ENCODE measurements around the gene LRRC55.

Gene LRRC55

DNA sequence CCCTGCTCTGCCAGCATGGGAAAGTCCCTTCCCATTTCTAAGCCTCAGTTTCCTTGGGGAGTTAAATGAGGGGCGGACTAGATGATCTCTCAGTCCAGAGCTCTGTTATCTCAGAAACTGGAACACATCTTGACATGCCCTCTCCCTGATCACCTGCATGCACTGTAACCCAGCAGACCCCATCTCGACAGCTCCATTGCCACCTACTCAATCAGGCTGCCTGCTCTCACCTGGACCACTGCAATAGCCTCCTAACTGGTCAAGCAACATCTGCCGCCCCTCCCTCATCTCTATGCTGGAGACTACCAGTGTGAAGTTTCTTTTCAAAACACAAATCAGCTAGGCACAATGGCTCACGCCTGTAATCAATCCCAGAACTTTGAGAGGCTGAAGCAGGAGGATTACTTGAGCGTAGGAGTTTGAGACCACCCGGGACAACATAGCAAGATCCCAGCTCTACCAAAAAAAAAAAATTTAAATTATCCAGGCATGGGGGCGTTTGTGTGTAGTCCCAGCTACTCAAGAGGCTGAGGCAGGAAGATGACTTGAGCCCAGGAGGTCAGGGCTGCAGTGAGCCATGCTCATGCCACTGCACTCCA is 22.2 kb downstream of the LRRC55 start:
- DNase-seq: no peak

DNA sequence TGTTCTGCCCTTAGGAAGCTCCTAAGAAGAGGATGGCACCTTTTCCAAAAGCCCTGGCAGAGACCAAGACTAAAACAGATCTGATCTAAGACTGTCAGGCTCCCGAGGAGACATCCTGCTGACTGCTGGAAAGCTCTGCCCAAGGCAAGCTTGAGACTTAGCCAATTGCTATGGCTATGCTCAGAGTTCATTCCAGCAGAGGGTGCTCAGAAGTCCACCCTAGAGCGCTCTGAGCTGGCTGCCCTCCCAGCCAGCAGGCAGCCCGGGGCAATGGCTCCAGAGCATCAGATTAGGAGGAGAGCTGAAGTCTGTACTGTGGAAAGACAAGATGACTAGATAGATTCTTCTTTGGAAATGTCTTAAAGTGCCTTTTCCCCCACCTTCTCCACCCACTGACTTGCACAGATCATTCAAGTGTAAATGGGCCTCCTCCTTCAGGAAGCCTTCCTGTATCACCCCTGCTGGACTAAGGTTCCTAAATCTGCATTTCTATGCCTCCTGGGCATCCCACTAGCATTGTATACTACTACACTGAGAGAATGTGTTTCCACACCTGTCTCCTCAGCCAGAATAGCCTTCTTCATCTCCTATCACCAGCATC is 23.4 kb downstream of the LRRC55 start:
- DNase-seq: no peak

DNA sequence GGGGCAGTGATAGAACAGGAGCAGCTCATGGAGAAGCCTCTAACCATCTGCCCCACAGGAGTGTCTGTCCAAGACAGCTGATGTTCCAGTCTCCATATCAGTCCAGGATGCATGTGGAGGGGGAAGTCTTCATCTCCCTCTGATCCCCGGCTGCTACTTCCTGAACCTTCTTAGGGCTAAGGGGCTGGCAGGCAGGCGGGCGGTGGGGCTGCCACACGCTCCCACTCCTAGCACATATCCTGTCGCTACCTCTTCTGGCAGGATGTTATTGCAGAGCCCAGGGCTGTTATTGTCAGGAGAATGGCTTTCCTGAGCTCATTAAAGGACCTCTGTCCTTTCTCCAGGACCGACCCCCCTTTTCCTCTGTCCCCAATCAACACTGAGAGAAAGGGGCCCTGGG is 25.4 kb downstream of the LRRC55 start:
- no peak for DNase-seq

DNA sequence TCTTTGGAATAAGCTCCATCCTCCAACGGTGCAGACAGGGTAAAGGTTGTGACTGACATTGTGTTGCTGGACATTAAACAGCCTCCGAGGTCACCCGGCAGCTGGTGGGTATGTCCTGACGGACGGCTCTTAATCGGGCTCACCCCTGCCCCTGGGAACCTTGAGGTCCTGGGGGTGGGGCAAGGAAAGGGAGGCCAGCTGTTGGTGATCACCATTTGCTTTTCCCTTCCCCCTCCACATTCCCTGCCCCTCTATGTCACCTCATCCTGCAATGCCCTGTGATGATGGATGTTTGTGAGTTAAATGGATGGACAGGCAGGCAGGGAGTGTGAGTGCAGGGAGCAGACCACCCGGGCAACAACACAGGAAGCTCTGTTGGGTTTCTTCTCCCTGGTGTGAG is 29.0 kb downstream of the LRRC55 start:
- no peak for DNase-seq

DNA sequence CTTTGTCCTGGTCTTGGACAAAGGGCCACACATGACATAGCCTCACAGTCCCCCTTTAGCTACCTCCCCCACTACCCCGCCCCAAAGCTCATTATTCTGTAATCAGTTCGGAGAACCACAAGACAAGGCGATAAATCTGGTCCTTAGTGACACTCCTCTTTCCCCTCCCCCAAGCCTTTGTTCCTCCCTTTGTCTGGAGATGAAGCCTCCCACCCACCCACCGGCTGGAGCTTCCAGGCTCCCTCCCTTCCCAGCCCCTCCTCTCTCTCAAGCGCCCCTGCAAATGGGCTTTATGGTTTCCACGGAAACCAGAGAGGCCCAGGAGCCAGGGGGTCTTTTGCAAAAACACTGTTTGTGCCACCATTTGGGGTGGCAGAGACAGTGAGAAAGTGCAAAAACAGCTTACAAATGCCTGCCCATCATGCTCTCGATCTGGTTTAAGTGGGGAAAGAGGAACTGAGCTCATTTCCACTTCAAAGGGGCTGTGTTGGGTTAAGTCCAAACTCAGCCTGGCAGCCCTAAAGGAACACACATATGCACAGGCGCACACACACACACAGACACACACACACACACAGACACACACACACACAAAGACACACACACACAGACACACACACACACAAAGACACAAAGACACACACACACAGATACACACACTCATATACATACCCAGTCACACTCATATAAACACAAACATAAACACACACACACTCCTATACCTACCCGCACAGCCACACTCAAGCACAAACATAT is 31.8 kb downstream of the LRRC55 start:
- no peak for DNase-seq

DNA sequence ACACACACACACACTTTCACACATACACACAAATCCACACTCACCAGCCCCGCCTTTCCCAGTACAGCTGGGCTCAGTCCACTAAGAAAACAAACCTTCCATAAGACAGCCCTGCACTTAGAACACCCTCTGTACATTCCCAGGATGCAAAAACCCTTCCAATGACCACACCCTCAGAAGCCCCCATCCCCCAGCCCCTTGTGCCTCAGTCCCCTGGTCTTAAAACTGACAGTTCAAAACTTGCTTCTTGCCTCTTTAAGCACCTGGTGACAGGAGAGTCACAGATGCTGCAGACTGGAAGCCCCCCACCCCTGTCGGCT is 32.3 kb downstream of the LRRC55 start:
- DNase-seq: no peak

DNA sequence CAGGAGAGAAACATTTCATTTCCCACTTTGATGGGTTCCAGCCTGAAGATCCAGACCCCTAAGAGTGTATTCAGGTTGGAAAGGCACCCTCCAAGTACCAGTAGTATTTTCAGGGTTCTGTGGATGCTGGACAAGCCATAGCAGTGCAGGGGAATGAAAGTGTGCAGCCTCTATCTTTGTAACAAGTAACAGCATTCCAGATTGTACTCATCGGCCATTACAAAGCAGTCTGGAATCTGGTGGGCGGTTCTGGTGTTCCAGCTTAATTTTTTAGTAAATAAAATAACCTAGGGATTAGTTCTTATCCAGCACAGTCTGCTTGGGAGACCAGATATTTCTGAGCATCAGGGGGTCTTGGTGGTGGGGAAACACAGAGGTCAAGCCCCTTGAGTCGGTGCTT is 32.7 kb downstream of the LRRC55 start:
- no peak for DNase-seq

DNA sequence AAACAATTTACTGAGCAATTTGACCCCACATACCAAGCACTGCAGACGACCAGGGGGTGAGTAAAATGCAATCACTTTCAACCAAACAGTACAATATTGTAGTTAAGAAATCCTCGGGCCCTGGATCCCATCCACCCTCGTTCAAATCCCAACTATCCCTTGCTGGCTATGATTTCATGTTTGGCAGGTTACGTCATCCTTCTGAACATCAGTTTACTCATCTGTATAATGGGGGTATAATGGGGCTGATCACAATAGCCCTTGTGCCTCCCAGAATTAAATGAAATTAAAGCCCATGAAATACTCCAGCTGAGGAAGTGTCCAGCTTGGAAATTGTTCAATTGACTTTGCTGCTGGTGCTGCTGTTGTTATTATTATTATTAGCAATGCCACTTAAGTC is 34.7 kb downstream of the LRRC55 start:
- no peak for DNase-seq

DNA sequence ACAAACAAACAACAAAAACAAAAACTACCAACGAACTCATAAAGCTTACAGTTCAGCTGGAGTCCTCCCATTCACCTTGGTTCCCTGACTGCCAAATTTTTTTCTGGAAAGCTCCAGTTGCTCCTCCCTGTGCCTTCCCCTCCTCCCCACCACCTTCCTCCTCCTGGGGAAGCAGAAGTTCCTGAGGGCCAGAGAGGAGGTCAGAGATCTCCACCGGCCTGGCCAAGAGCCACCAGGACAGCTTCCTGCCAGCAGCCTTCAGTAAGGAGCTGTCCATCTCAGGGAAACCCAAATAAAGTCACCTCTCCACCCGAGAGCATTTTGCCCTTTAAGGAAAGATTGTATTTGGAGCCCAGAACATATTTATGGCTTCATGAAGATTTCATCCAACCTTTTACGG is 35.3 kb downstream of the LRRC55 start:
- DNase-seq: no peak

DNA sequence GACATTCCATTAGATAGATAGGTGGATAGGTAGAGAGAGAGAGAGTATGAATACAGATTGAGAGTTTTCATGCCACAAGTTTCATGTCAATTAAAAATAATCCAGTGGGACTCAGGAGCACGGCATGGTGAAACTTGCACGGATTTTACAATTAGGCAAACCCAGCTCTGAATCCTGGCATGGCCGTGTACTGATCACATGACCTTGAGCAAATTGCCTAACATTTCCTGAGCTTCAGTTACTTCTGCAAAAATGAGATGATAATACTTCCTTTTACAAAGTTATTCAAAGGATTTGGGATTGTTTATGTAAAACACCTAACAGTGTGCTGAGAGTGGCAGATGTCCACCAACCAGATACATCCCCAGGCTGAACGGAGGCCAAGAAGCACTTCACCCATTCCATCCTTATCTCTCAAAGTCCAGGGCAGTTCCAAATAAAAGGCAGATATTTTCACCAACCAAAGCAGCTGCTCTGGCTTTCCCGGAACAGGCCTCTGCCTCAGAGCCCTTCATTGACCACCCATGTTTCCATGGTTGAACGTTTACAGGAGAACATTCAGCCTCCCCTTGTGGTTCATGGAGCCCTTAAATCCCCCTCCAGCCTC is 37.4 kb downstream of the LRRC55 start:
- no peak for DNase-seq

DNA sequence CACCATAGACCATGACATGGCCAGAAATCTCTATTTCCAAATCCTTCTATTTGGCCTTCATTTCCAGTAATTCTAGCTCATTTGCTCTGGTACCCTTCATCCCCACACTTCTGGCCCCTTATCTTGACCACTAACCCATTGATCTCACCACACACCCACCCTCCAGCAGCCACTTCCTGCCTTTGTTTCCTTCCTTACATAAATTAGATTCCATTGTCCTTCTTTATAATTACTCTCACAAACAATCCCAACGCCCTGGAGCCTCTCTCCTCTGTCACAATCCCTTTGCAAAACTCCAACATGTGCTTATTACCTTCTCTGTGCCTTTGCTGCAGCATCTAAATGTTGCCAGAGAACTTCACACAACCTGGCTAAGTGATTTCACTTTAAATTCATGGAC is 40.5 kb downstream of the LRRC55 start:
- DNase-seq: no peak

DNA sequence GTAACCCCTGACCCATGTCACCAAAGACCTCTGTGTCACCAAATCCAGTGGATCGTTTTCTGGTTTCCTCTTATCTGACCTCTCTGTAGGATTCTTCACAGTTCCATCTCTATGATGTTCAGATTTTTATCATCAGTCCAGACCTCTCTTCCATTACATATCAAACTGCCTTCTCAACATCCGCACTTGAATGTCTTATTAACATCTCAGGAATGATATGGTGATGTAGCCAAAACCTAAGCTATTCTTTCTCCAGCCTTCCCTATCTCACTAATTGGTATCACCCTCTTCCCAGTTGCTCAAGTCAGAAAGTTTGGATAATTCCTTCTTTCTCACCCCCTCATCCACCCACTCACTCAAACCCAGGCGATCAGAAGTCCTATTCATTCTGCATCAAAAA is 41.8 kb downstream of the LRRC55 start:
- DNase-seq: no peak

DNA sequence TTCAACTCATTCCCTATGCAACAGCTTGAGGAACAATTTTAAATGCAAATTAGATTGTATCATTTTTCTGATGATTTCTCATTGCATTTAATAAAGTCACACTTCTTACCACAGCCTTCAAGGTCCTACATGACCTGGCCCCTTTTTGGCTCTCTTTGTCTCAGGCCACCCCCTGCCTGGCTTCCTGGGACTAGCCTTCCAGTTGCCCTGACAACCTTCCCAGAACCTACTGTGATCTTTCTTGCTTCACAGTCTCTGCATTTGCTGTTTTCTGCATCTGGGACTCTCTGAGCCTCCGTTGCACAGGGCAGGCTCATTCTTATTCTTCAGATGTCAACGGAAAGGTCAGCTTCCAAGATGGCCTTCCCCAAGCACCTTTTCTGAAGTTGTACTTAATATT is 42.4 kb downstream of the LRRC55 start:
- DNase-seq: no peak

DNA sequence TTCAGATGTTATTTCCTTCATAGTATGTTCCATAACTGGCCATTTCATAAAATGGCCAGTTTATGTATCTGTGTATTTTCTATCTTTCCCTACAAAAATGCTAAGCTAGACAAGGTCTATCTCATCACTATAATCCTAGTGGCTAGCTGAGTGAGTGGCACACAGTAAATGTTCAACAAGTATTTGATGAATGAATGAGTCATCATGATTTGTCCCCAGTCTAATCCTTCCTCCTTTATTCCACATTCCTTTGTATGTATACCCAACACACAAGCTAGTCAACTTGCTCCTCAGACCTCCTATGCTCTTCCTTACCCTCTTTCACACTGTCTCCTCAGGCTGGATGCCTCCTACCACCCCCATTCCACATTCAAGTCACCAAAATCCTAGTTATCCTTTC is 42.8 kb downstream of the LRRC55 start:
- no peak for DNase-seq

DNA sequence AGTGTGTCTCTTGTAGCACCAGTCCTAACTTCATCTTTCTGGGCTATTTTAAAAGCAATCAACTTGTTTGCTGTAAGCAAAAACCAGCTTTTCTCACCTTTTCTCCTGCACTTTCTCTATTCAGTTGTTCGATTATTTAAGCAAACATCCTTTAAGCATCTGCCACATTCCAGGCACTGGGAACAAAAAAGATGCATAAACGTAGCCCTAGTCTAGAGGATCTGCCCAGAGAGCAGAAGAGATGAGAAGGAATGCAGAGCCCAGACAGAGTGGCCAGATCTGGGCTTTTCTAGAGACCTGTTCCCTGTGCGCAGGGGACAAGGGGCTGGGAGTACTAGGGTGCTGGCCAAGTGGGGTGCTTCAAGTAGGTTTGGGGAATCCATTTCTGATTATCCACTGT is 46.8 kb downstream of the LRRC55 start:
- DNase-seq: no peak

DNA sequence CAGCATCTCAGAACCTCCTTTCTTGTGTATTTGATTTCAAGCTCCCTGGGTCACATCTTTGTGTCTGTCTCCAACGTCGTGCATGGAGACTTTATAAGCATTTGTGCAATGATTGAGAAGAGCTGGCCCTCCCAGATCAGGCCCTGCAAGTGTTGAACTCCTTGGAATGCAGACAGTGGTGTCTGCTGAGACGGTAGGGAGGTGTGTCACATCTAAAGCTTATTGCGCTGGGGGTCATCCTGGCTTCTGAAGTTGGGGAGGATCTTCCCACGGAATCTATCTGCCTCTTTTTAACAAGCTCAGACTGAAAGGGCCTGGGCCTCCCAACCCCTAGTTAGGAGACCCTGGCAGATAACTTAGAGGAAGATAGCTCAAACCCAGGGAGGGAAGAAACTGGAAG is 48.6 kb downstream of the LRRC55 start:
- DNase-seq: no peak

DNA sequence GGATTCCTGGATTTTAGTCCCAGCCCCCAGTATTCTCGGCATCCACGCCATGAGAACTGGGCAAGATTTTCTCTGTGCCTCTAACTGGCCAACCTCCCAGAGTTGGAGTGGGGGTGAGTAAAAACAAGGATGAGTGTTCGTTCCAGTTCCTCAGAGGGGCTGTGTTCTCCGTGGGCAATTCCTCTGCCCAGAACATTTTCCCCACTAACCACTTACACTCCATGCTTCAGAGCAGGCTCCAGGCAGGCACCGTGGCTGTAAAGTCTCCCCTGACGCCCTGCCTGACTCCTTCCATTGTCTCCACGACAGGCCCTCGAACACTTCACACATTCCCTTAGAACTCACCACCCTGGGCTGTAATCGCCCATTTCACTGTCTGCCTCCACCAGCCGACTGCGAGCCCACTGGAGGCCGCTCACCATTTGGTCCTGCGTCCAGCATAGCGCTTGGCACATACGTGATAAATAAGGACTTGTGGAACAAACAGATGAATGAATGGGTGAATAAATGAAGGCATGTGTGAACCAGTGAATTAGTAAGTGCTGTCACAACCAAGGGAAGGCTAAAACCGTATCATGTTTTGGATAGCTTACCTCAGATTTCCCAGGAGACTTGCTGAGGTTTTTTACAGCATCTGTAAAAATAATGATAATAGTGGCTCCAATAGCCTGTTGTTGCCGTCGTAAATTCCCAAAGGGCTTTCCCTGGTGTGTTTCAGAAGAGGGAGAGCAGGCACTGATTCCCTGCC is 49.2 kb downstream of the LRRC55 start:
- no peak for DNase-seq

DNA sequence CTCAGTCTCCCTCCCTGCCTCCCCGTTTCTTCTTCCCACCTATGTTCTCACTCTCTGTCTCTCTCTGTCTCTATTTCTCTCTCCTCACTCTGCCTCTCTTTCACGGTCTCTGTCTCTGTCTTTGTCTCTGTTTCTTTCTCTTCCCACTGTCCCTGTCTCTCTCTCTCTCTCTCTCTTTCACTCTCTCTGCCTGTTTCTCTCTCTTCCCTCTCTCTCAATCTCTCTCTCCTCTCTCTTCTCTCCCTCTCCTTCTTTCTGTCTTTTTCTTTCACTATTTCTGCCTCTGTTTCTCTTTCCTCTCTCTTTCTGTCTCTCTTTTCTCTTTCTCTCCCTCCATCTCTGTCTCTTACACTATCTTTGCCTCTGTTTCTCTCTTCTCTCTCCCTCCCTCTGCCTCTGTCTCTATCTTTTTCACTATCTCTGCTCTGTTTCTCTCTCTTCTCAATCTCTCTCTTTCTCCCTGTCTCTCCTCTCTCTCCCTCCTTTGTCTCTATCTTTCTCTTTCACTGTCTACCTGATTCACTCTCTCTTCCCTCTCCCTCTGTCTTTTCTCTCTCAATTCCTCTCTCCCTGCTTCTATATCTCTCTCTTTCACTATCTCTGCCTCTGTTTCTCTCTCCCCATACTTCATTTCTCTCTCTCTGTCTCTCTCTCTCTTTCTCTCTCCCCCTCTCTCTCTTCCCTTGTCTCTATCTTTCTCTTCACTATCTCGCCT is 49.9 kb downstream of the LRRC55 start:
- no peak for DNase-seq

DNA sequence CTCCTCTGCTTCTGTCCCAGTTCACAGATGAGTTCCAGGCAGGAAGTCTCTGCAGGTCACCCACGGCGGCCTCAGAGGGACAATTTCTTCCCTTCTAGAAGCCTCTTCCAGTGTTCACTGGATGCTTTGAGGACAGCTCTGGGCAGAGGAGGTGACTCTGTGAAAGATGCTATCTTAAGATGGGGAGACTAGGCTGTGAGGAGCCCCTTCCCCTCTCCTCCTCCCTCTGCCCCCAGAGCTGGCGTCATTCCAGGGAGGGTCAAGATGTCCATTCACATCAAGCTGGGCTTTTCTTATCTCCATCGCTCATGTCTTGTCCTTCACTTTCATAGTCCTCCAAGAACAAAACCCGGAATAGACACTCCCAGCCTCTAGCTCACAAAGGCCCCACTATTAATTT is 51.9 kb downstream of the LRRC55 start:
- no peak for DNase-seq

DNA sequence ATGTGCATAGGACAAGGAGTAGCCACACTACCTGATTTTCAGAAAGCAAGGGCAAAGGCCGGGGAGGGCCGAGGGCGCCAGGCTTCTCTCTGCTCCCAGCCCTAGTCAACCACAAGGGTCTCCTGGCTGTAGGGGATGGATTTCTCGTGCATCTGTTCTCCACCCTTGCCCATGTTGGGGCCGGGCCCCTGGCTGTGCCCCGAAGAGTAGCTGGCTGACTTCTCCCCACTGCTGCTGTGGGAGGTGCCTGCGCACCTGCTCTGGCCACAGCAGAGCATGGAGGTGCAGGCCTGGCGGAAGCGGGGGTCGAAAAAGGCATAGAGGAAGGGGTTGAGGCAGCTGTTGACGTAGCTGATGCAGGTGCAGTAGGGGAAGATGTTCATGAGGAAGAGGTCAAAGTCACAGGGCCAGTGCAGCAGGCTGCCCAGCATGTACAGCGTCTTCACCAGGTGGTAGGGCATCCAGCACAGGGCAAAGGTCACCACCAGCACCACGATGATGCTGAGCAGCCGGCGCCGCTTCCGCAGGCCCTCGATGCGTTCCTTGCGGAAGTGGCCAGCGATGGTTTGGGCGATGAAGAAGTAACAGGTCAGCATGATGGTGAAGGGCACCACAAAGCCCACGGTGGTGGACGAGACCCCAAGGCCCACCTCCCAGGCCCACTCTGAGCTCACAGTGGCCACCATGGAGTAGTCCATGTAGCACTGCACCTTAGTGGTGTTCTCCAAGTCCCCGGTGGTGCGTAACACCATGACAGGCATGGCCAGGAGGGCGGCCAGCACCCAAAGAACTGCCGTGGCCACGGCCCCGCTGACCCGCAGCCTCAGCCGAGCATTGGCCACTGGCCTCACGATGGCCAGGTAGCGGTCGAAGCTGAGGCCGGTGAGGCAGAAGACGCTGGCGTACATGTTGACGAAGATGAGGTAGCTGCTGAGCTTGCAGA is 54.3 kb downstream of the LRRC55 start:
- DNase-seq: no peak

DNA sequence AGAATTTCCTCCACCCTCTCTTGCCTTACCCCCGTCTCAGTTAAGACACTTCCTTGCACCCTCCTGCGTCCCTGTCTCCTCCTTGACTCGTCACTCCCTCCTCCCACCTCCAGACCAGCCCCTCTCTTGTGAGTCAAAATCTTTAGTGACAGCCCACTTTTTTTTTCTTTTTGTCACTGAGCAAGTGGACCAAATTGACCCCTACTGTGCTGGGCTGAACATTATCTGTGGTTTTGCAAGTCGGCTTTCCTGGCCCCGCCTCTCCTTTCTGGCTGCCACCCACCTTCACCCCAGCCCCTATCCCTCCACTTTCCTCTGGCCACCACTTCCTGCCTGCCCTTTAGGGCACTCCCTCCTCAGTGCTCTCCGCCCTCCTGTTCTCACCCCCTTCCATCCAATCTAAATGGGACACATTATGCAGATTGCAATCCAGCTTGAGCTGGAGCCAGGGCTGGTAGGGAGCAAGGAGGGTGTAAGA is 55.5 kb downstream of the LRRC55 start, which contains the start of gene APLNR:
Gene APLNR, minus strand, starts transcription at position 47 of the 478 bp plus-strand sequence. CDS start 246 bp downstream, outside the sequence.
- no peak for DNase-seq
